HG03280 (cell line): Measurements from ENCODE around the gene CUEDC1.

Experiments
- ATAC-seq: cut with Tn5 transposase; IDR thresholded peaks from one replicate; pipeline ENCODE4 v1.9.1; 2021; ENCODE audit warnings: mild to moderate bottlenecking, moderate library complexity; ENCODE audit not compliant: unreplicated experiment

CUEDC1 gene

DNA sequence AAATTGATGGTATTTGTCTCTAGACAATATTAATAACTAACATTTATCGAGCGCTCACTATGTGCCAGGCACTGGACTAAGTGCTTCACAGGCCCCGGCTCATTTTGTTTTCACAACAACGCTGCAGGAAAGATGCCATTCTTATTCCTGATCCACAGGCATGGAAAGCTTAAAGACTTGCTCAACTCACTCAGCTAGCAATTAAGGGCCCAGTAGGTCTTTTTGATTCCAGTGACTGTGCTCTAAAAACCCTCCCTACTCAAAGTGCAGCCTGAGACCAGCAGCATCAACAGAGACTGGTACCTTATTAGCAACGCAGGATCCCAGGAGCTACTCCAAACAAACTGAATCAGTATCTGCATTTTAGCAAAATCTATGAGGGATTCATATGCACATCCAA is 35.3 kb downstream of the CUEDC1 start:
- no peak for ATAC-seq

DNA sequence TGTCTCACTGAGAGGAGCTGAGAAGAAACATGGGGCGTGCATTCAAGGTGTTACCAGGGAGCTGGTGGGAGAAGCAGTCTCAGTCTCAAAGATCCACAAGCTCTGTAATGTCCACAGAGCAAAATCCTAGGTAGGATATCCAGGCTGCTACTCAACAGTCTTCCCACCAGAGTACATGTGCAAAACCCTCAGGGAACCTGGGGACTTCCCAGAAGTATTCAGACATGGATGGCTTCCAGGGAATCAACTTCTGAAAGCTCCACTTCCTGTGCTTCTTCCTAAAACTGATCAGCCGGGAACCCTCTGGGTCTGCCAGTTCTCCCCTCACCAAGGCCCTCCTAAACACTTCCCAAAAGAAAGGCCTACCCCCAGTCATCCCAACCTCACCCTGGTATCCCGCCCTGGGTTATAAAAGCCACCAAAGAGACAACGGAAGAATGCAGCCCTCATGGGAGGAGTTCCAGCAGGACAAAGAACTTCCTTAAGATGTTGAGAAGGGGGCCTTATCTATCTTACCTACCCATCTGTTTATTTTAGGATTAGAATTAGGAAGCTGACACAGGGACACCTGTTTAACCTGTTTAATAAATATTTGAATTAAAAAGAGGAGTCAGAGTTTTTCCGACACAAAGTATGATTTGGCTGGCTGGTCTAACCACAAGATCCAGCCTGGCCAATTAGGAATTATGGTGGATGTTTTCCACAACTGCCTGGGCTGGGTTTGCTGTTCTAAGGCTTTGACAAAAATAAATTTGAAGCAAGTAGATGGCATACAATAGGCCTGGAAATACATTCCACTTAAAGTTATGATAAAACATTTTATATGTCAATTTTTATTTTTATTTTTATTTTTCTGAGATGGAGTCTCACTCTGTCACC is 37.0 kb downstream of the CUEDC1 start:
- no peak for ATAC-seq

GRCh38 chr17:57916925-57917858 is 38.0 kb downstream of the CUEDC1 start:
- ATAC-seq: no peak

DNA sequence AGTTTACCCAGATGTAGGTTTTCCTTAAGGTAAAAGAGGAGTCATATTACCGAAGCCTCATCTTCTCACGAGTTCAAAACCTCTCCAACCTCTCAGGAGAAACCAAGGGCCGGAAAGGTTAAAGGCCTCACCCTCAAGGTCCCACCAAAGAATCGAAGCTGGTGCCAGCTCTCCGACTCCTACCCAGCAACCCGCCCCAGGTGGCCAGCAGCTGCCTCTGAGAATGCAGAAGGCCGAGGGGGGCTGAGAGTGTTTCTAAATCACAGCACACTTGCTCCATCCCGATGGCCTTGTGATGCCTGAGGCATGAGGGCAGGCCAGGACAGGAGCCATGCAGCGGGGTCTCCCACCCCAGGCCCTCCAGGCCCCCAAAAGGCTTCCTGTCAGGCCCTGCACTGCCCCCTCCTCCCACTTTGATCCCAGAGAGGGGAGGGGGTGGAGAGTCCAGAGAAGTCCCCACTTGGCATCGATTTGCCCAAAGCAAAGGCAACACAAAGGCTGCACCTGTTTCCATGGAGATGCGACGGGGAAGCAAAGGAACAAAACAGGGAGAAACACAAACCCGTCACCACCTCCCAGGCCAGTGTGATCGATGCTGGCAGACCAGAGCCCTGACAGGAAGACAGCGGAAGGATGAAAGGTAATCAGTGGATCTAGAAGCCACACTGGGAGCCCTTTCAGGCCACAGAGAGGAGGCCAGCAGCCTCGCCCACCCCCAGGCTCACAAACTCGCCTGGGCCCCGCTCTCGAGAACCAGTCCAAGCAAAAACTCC is 39.0 kb downstream of the CUEDC1 start:
- ATAC-seq: no peak

GRCh38 chr17:57915544-57915943 is 39.7 kb downstream of the CUEDC1 start:
- no peak for ATAC-seq

- no peak for ATAC-seq
Measured at GRCh38 chr17:57914273-57915142, 40.7 kb downstream of the CUEDC1 start.

GRCh38 chr17:57913575-57914272 is 41.5 kb downstream of the CUEDC1 start:
- no peak for ATAC-seq

DNA sequence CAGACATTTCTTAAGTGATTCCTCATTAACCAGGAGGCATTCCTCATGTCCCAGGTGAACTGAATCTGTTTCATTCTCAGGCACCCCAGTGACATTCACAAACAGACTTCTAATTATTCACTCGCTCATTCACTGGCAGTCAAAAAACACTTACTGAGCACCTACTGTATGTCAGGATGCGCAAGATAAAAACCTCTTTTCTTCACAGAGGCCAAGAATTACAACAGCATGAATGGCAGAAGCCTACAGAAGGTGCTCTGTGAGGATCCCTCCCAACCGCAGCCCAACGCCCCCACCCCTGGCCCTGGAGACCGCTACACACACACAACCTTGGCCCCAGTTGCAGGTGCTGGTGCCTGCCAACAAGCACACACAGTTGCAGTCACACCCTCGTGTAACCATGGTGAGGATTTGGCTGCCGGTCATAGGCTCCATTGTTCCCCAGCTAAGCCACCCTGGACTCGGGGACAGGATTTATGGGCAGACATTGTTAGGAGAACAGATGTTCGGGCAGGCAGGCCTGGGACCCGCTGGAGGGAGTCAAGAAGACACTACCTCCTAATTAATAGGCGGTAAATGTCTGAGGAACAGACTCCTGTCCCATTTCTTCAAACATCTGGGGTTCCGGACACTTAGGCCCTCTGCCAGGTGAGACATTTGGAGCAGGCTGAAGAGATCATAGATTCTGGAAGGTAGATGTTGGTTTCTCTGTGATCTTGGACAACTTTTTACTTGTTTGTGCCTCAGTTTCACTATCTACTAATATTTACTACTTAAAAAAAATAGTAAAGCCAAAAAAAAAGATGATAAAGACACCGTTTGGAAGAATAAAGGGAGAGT is 43.2 kb downstream of the CUEDC1 start:
- ATAC-seq: no peak

- ATAC-seq: no peak
Measured at GRCh38 chr17:57910462-57911420, 44.5 kb downstream of the CUEDC1 start.

GRCh38 chr17:57909551-57909950 is 45.7 kb downstream of the CUEDC1 start:
- no peak for ATAC-seq

- ATAC-seq: no peak
Measured at GRCh38 chr17:57908278-57908677, 46.9 kb downstream of the CUEDC1 start.

DNA sequence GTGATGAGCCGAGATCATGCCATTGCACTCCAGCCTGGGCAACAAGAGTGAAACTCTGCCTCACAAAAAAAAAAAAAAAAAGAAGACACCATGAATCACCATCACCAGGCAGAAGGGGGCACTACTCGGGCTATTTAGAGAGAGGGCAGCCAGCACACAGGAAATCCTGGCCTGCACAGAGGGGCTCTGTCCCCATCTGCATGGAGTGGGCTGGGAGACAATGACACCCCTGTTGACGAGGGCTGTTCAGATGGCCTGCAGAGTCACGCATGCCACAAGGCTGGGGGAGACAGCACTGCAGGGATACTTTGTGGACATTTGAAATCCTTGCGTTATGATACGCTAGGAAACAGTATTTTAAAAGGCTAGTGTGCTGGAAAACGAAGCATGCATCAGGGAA is 48.3 kb downstream of the CUEDC1 start:
- no peak for ATAC-seq

DNA sequence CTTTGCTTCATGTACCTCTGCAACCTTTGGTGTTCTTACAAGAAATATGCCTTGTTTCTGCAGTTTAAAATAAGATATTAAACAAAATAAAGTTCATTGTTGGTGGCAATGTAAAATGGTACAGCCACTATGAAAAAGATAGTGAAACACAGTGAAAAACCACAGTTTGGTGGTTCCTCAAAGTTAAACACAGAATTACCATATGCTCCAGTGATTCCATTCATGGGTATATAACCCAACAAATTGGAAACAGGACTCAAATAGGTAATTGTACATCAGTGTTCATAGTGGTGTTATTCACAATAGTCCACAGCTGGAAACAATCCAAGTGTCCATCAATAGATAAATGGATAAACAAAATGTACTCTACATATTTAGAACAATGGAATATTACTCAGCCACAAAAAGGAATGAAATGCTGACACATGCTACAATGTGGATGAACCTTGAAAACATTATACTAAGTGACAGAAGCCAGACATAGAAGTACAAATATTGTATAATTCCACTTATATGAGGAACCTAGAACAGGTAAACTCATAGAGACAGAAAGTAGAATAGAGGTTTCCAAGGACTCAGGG is 49.2 kb downstream of the CUEDC1 start:
- no peak for ATAC-seq

GRCh38 chr17:57903961-57904360 is 51.3 kb downstream of the CUEDC1 start:
- ATAC-seq: no peak

GRCh38 chr17:57902800-57903759 is 52.1 kb downstream of the CUEDC1 start:
- peak; percentile 44 for ATAC-seq
